HepG2 (cell line): ENCODE data around the gene CFI. TPM values are rescaled to one million over a fixed set of nuclear protein-coding genes. Genes with fewer than 3 reads are reported as not detected.
A peak's percentile ranks its signal among the peaks of the same experiment; 100 is the strongest.

Source experiments
- ATAD3A ChIP-seq: sonication (generic); formaldehyde crosslinking; IDR thresholded peaks from 2 replicates; pipeline ENCODE4 v1.4.0; 2020; ENCODE audit warnings: missing genetic modification reagents
- CHCHD3 ChIP-seq: sonication (generic); formaldehyde crosslinking; IDR thresholded peaks from 2 replicates; pipeline ENCODE4 v1.8.0; 2022; ENCODE audit warnings: mild to moderate bottlenecking, missing genetic modification reagents, moderate library complexity
- GATAD2A ChIP-seq: IDR thresholded peaks from 2 replicates; pipeline ENCODE4 v1.6.1; 2016
- HNRNPLL ChIP-seq: fragments of 200-400 bp; formaldehyde crosslinking; IDR thresholded peaks from 2 replicates; pipeline ENCODE4 v1.6.1; 2017; ENCODE audit warnings: mild to moderate bottlenecking, low read depth, low read length; ENCODE audit not compliant: poor library complexity, severe bottlenecking
- JUNB ChIP-seq: sonication (generic); formaldehyde crosslinking; IDR thresholded peaks from 2 replicates; pipeline ENCODE4 v1.8.0; 2022; ENCODE audit warnings: missing genetic modification reagents, mild to moderate bottlenecking, borderline replicate concordance
- JUND ChIP-seq: sonication (generic); formaldehyde crosslinking; IDR thresholded peaks from 2 replicates; pipeline ENCODE4 v1.8.0; 2022; ENCODE audit warnings: mild to moderate bottlenecking, missing genetic modification reagents
- KLF16 ChIP-seq, 2 experiments: sonication (generic) in 1 of 2; formaldehyde crosslinking in 1 of 2; IDR thresholded peaks; 2 replicates each; pipeline versions ENCODE4 v1.6.1 to v1.8.0; 2016 to 2023; ENCODE audit warnings: missing genetic modification reagents in 2 of 2, missing compliant biosample characterization in 1 of 2
- LCORL ChIP-seq, 2 experiments: fragments of 450-650 bp in 1 of 2; sonication (generic) in 1 of 2; formaldehyde crosslinking in 1 of 2; IDR thresholded peaks; 2 replicates each; pipeline versions ENCODE4 v1.5.0 to v1.6.1; 2017 to 2020; ENCODE audit warnings: antibody characterized with exemption in 1 of 2, missing genetic modification reagents in 1 of 2
- MED1 ChIP-seq: sonication (generic); formaldehyde crosslinking; IDR thresholded peaks from 2 replicates; pipeline ENCODE4 v1.4.0; 2020; ENCODE audit warnings: missing genetic modification reagents
- MEIS1 ChIP-seq: sonication (generic); formaldehyde crosslinking; IDR thresholded peaks from 2 replicates; pipeline ENCODE4 v1.9.0; 2021; ENCODE audit warnings: mild to moderate bottlenecking, missing genetic modification reagents, moderate library complexity, borderline replicate concordance
- NCOA5 ChIP-seq: sonication (generic); formaldehyde crosslinking; IDR thresholded peaks from 2 replicates; pipeline ENCODE4 v1.4.0; 2020; ENCODE audit warnings: missing genetic modification reagents
- RAD21 ChIP-seq: fragments of 450-650 bp; formaldehyde crosslinking; IDR thresholded peaks from 2 replicates; pipeline ENCODE4 v1.5.0; 2020; ENCODE audit warnings: mild to moderate bottlenecking
- RFX5 ChIP-seq: IDR thresholded peaks from 2 replicates; pipeline ENCODE4 v1.6.1; 2011; ENCODE audit warnings: low read depth, low read length, improper control_type of control experiment
- SCMH1 ChIP-seq: sonication (generic); formaldehyde crosslinking; IDR thresholded peaks from 2 replicates; pipeline ENCODE4 v1.9.0; 2021; ENCODE audit warnings: missing genetic modification reagents, mild to moderate bottlenecking, borderline replicate concordance
- SP140L ChIP-seq: sonication (generic); formaldehyde crosslinking; IDR thresholded peaks from 2 replicates; pipeline ENCODE4 v1.4.0; 2020; ENCODE audit warnings: missing genetic modification reagents, borderline replicate concordance
- STAG1 ChIP-seq: sonication (generic); formaldehyde crosslinking; IDR thresholded peaks from 2 replicates; pipeline ENCODE4 v1.4.0; 2020; ENCODE audit warnings: missing genetic modification reagents
- TEAD3 ChIP-seq: optimal IDR thresholded peaks from 2 replicates; pipeline ENCODE3; 2016; ENCODE audit warnings: borderline replicate concordance
- ZBTB10 ChIP-seq: sonication (generic); formaldehyde crosslinking; IDR thresholded peaks from 2 replicates; pipeline ENCODE4 v1.4.0; 2020; ENCODE audit warnings: missing genetic modification reagents, borderline replicate concordance
- ZC3H13 ChIP-seq: sonication (generic); formaldehyde crosslinking; IDR thresholded peaks from 2 replicates; pipeline ENCODE4 v1.8.1; 2023; ENCODE audit warnings: mild to moderate bottlenecking, missing genetic modification reagents, moderate library complexity
- ZMYM4 ChIP-seq: sonication (generic); formaldehyde crosslinking; IDR thresholded peaks from 2 replicates; pipeline ENCODE4 v1.8.1; 2023; ENCODE audit warnings: mild to moderate bottlenecking, missing genetic modification reagents
- ZNF18 ChIP-seq: sonication (generic); formaldehyde crosslinking; IDR thresholded peaks from 2 replicates; pipeline ENCODE4 v1.8.0; 2022; ENCODE audit warnings: mild to moderate bottlenecking, missing genetic modification reagents; ENCODE audit not compliant: insufficient replicate concordance
- ZNF317 ChIP-seq: sonication (generic); formaldehyde crosslinking; IDR thresholded peaks from 2 replicates; pipeline ENCODE4 v1.5.0; 2020; ENCODE audit warnings: mild to moderate bottlenecking, missing genetic modification reagents
- ZNF589 ChIP-seq: sonication (generic); formaldehyde crosslinking; conservative IDR thresholded peaks from 2 replicates; pipeline ENCODE4 v1.8.0; 2022; ENCODE audit warnings: mild to moderate bottlenecking, moderate library complexity, missing genetic modification reagents
- ZNF703 ChIP-seq: sonication (generic); formaldehyde crosslinking; IDR thresholded peaks from 2 replicates; pipeline ENCODE4 v1.5.1; 2020; ENCODE audit warnings: missing genetic modification reagents, mild to moderate bottlenecking, moderate library complexity, borderline replicate concordance
- polyA plus RNA-seq, 8 experiments: library from polyadenylated mRNA; depleted of rRNA in 3 of 8; stranded (reverse) in 7 of 8; unstranded in 1 of 8; fragments of >200 nt; fragmentation: Illumina TruSeq in 4 of 8; extraction: Trizol in 4 of 8; gene quantifications; 2 replicates each; pipeline versions ENCODE4 v1.2.1 to v1.2.3, GENCODE V29; 2011 to 2016; ENCODE audit warnings: low read depth in 4 of 8, missing spikeins in 1 of 8, mixed read lengths in 1 of 8; ENCODE audit not compliant: insufficient read depth in 1 of 8
- total RNA-seq, 5 experiments: library from RNA; depleted of rRNA; stranded (reverse); fragments of >200 nt; fragmentation: Illumina TruSeq; extraction: Trizol; gene quantifications; 2 replicates each; pipeline ENCODE4 v1.2.3, GENCODE V29; 2016; ENCODE audit warnings: low read depth in 1 of 5
- TF ChIP-seq, protein P1 (sequence below): sonication (generic); IDR thresholded peaks from 2 replicates; pipeline ENCODE4 v1.6.1; 2016; ENCODE audit warnings: low read depth, borderline replicate concordance

CFI gene
- total and polyA plus RNA-seq, 2 of the 13 experiments (the other 11 are each of a cell fraction or from before 2014, with no cell fraction given) = 284 to 337 TPM

DNA sequence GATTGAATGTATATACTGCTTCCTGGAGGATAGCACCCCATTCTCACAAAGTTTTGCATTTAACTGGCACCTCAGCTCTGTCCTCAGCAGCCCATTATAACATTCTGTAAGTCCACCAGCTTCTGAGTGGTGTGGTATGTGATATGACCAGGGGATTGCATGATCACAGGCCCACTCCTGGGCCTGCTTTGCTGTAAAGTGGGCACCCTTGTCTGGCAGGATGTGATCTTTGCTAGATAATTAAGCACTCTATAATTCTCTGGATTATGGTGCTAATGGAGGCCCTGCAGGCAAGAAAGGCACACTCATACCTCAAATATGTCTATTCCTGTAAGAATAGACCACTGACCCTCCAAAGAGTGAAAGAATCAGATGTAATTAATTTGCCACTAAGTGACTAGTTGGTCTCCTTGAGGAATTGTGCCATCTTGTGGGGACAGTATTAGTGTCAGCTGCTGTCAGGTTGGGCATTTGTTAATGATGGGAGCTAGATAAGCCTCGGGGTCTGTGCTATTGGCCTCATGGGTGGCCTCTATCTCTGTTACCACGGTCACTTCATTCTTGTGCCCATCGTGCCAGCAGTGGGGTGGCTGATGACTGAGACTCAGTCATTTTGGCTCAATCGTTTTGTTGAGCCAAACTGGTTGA, 2.2 kb upstream of the CFI start (continued):
- TF ChIP-seq GATAD2A (CRISPR knock-in tag) (0 out of 2 replicates have a peak, but pooled peaks have one; percentile 16), RFX5 (no peak), ZMYM4 (CRISPR knock-in tag) (peak; percentile 23; the same call in 1 of the 2 replicates), CHCHD3 (CRISPR knock-in tag) (no peak), NCOA5 (CRISPR knock-in tag) (no peak), HNRNPLL (no peak), ZNF18 (CRISPR knock-in tag) (no peak), ZC3H13 (CRISPR knock-in tag) (no peak), MED1 (CRISPR knock-in tag) (no peak), ATAD3A (CRISPR knock-in tag) (no peak), ZNF317 (CRISPR knock-in tag) (no peak), SP140L (CRISPR knock-in tag) (no peak), MEIS1 (CRISPR knock-in tag) (no peak), RAD21 (CRISPR knock-in tag) (peak; percentile 45), KLF16 (CRISPR knock-in tag; IDR thresholded peaks at IDR 0.05) (no peak), LCORL (IDR thresholded peaks at IDR 0.05) (no peak), LCORL (CRISPR knock-in tag; IDR thresholded peaks at IDR 0.05) (0 out of 2 replicates have a peak, but pooled peaks have one; percentile 30), ZBTB10 (CRISPR knock-in tag) (no peak), ZNF703 (CRISPR knock-in tag) (no peak), JUND (no peak), JUNB (CRISPR knock-in tag) (no peak), SCMH1 (CRISPR knock-in tag) (no peak), ZNF589 (CRISPR knock-in tag) (no peak), TEAD3 (CRISPR knock-in tag) (no peak), STAG1 (CRISPR knock-in tag) (peak; percentile 68)
- TF ChIP-seq, protein P1, sequence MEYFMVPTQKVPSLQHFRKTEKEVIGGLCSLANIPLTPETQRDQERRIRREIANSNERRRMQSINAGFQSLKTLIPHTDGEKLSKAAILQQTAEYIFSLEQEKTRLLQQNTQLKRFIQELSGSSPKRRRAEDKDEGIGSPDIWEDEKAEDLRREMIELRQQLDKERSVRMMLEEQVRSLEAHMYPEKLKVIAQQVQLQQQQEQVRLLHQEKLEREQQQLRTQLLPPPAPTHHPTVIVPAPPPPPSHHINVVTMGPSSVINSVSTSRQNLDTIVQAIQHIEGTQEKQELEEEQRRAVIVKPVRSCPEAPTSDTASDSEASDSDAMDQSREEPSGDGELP = peak; percentile 74; the same call in 1 of the 2 replicates
